SH-SY5Y (cell line): ENCODE measurements around the gene NACC1.

Experiments used
- GATA2 ChIP-seq: IDR thresholded peaks from 2 replicates; pipeline ENCODE4 v1.6.1; 2011; ENCODE audit warnings: mild to moderate bottlenecking, low read depth, low read length
- GATA3 ChIP-seq: IDR thresholded peaks from 2 replicates; pipeline ENCODE4 v1.6.1; 2011; ENCODE audit warnings: low read depth, mild to moderate bottlenecking, low read length, moderate library complexity

NACC1 gene

DNA sequence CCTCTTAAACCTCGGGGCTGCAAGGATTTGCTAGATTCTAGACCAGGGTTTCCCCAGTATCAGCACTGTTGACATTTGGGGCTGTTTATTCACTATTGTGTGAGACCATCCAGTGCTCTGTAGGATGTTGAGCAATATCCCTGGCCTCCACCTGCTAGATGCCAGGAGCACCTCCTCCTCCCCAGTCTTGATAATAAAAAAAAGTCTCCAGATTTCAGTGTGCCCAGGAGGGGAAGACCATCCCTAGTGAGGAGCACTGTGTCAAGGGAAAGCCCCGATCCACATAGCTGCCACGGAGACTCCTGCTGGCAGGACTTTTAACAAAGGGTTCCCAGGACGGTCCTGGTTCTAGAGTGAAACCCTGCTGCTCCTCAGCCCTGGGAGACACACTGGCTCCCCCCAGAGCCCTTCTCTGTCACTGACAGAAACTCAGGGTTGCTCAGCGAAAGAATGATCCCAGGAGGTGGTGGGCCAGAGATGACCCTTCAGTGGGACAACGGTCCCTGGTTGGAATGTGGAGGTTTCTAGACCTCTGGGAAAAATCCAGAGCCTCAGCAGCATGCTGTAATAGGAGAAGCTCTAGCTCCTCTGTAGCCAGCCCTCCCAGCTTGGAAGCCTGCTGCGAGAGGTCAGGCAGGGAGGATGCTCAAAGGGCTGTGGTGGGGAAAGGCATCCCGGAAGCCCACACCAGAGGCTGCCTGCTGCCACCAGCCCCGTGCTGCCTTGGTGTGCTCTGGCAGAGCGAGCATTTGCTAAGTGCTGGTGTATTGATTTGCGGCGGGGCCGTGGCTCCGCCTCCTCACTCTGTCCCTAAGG, 35.7 kb upstream of the NACC1 start:
- TF ChIP-seq GATA3: no peak
- TF ChIP-seq GATA2: no peak

DNA sequence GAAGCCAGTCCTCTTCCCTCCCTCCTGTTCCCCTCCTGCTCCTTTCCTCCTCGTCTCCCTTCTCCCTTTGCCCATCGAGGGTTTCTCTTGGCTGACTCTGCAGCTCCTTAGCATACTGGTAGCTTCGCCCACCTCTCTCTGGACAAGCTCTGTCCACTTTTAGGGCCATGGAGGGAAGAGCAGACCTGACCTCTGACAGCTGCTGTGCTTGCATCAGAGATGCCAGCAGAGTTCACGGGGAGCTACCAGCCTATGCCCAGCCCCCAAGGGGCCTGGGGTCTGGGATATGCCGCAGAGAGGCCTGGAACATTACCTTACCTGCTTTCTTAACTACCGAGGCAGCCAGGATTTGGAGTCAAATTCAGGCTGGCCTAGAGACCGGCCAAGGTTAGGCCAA, 35.1 kb upstream of the NACC1 start:
- TF ChIP-seq GATA3 (no peak), GATA2 (no peak)

DNA sequence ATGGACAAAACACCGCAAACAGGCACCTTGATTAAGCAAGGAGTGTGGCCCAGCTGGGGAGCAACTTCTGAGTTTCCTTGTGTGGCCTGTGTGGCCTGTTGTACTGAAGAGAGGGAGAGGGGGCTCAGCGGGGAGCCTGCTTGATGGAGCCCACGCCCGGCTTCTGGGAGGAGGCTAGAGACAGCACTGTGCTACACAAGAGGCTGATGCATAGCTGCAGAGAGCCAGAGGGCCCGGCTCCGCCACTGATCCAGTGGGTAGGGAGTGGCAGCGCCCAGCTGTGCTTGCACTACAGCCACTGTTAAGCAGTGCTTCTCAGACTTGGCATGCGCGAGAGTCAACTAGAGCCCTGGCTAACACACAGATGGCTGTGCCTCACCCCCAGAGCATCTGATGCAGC, 34.4 kb upstream of the NACC1 start:
- TF ChIP-seq GATA3 (no peak), GATA2 (no peak)

DNA sequence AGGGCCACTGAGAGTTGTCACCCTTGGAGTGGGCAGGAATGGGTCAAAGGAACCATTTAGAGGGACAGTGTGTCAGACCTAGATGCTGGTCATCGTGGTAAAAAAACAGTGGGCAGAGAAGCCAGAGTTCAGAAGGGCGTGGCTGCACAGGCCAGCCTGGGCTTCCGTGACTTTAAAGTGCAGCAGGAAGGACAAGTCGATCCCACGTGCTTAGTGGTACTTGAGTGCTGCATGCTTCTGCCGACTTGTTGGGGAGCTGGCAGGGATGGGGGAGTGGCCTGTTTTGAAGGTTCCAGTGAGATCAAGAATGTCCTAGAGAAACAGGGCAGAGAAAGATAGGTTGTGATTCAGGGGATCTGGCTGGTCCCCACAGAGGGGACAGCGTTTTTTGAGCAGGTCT, 32.4 kb upstream of the NACC1 start:
- TF ChIP-seq GATA3 (no peak), GATA2 (no peak)

DNA sequence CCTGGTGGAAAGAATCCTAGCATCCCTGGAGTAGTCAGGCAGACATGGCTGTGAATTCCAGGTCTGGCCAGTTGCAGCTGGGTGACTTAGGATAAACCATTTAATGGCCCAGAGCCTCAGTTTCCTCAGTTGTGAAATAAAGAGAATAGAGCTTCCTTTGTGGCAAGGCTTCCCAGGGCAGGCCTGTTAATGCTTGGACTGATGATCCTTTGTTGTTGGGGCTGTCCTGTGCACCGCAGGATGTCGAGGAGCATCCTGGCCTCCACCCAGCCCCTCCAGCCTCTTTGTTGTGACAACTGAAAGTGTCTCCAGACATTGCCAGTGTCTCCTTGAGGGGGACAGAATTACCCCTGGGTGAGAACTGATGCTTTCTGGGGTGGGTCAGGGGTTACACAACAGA, 31.7 kb upstream of the NACC1 start:
- TF ChIP-seq GATA3 (no peak), GATA2 (no peak)

DNA sequence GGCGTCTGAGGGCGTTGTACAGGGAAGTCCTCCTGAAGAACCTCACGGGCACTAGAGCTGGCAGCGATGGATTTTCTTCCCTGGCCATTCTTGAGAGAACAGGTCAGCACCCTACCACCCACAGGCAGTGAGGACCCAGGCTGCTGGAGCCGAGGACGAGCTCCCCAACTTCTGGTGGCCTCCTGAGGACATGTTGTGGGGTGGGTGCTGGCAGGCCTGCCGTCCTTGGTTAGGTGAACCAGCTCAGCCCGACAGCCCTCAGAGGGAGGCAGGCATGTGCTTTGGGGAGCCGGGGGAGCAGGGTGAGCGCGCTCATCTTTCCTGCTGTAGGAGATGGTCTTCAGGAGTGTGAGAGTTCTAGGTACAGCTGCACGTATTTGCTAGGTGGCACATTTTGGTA, 30.8 kb upstream of the NACC1 start:
- no peak for TF ChIP-seq GATA3
- TF ChIP-seq GATA2: no peak

DNA sequence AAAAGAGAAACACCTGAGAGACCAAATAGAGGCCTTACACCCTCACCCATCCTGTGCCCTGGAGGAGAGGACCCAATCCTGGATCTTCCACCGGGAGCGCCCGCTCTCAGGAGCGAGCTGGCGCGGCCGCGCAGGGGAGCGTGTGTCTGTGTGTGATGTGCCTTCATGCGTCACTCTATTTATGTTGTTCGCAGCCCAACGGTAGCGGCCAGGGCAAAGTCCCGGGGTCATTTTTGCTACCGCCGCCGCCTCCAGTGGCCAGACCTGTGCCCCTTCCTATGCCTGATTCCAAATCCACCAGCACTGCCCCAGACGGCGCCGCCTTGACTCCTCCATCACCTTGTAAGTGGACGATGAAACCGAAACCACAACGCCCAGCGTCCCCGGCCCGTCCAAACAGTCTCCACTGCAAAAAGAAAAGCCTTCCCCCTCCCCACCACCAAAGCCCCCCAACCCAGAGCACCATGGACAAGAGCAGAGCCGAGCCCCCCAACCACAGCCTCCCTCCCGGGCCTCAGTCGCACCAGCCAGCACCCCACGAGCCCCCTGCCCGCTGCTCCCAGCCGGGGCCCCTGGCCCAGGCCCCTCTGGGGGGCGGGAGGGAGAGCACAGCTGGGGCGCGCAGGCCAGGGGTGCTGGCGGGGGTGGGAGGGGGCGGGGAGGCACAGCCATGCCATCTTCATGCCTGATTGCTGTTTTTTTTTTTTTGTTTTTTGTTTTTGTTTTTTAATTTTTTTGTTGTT, 30.1 kb upstream of the NACC1 start:
- TF ChIP-seq GATA3 (no peak), GATA2 (no peak)

DNA sequence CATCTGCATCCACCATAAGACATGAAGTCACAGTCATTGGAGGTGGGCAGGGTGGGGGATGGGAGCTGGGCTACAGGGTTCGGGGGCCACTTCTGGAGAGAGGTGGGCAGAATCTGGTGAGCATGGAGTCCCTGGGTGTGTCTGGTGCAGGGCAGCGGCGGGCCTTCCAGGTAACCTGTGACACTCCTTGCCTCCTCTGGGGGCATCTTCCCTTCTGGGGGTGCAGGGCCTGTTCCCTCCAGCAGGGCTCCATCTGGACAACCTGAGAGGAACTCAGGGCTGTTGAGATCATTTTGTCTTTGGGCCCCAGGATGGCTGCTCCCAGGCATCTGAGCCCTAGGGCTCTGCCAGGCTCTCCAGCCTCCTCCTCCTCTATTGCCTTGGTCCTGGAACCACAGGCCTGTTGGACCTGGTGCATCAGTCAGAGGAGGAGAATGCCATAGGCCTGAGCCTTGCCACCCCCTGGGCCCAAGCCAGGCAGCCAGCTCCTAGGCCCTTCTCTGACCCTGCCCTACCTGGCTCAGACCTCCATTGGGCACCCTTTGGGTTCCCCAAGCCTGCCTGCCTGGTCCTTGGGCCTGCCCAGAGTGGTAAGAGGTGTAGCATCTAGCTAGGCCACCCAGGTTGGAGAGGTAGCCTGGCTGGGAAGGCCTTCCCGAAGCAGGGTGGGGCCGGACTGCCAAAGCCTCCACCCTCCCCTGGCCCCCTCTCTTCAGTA, 28.8 kb upstream of the NACC1 start:
- TF ChIP-seq GATA3 (no peak), GATA2 (no peak)

DNA sequence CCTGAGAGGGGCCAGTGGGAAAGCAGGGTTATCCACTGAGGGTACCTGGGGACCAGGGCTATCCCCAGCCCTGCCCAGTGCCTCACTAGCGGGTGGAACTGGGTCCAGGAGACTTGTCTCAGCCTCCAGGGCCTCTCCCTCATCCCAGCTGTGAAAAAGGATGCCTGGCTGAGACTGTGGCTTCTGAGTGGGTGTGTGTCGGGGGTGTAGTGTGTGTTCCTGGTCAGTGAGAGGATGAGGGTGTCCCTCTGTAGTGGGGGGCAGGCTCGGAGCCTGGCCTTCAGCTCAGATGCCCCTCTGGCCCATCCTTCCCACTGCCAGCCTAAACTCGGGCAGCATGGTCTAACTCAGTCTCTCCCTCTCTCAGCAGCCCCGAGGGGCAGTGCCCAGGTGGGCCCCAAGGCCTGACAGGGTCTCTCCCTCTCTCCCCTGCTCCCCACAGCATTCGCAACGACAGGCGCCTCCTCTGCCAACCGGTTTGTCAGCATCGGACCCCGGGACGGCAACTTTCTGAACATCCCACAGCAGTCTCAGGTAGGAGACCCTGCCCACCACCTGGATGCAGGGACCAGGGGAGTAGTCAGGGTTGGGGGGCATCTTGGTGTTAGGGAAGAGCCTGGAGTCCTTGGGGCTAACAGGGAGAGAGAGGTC, 28.1 kb upstream of the NACC1 start:
- TF ChIP-seq GATA2 (no peak), GATA3 (no peak)

DNA sequence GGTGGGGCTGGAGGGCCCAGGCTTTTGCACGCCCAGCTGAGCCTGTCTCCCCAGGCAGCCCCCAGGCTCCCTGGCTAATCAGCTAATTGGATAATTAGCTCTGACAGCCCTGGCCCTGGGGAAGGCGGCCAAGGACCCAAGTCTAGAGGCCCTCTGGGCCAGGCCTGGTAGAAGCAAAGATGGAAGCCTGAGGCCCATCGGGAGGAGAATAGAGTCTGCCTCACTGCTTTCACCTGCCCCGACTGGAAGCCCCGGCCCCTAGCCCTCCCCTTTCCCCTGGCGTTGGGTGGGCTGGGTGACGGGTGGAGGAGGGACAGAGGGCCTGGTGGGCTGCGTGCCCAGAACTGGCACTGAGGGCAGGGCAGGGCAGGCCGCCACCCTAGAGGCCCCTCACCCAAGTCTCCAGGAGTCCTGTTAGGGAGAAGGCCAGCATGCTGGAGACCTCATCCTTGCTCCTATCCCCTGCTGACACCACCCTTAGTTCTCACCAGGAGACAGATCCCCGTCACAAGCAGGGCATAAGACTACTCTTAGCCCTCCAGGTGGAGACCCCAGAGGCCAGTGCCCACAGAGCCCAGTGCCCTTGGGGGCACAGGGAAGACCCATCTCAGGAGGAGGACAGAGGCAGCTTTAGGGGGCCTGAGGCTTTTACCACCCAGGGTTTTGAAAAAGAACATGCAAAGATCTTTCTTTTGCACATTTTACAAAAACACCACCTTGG, 27.4 kb upstream of the NACC1 start:
- TF ChIP-seq GATA3: no peak

DNA sequence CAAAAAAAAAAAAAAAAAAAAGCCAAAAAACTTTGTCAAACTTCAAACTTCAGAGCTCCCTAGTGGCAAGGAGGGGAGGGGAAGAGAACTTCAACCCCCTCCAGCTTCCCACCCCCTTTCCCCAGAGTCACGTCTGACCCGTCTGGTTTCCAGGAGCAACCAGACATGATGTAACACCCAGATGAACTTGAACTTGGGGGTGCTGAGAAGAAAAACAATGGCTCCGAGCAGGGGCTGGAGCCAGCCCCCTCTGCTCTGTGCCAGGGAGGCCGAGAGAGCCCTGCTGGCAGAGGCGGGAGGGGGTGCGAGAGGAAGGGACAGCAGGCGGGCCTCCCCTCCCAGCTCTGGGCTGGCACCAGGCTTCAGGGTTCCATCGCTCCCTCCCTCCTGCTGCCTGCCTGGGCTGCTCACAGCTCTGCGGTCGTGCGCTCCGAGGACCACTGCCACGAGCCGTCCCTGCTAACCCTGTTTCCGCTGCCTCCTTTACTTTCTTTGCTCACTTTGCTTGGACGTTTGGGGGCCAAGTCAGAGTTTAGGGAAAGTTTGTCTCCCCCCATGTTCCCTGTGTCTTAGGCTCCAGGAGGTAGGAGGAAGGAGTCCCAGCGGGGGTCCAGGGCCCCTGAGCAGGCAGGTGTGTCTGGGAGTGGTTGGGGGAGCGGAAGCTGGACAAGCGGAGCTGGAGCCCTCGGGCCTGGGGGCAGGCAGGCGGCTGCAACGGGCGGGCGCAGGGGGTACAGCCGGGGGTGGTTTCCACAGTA, 26.5 kb upstream of the NACC1 start:
- no peak for TF ChIP-seq GATA3
- no peak for TF ChIP-seq GATA2

DNA sequence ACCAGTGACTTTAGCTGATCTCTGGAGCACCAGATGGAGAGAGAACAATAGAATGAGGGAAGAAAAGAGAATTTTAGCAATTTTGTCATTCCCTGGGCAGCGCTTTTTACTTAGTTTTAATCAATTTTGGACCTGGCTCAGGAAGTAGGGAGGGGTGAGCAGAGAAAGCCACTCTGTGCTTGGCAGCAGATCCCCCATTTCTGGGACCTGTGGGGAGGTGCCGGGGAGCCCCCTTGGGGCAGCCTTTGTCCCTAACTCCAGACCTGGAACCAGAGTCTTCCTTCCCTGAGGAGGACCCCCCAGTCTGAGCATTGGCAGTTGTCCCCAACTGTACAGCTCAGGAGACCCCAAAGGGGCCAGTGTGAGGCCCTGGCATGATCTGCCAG, 25.9 kb upstream of the NACC1 start:
- no peak for TF ChIP-seq GATA3
- TF ChIP-seq GATA2: no peak
